Activated CD8-positive, alpha-beta T cell treated with anti-CD3 and anti-CD28 coated beads for 36 hours (primary cell): Measurements from ENCODE around the gene PTPRN2. TPM values are rescaled to one million over a fixed set of nuclear protein-coding genes. Genes with fewer than 3 reads are reported as not detected.

Experiments
- ATAC-seq: fragments of 200-7000 bp; cut with Tn5 transposase; one replicate; pipeline ENCODE4 v1.10.0; 2021; ENCODE audit warnings: mild to moderate bottlenecking, moderate library complexity
- CTCF ChIA-PET: fragments of 350-600 bp; sonication (Branson Sonifier 250); formaldehyde crosslinking; loops from one replicate; lab custom pipeline; 2021; ENCODE audit warnings: antibody characterized with exemption; lab: Charles Lee
- POLR2A ChIA-PET: fragments of 350-600 bp; sonication (Branson Sonifier 250); formaldehyde crosslinking; loops from one replicate; lab custom pipeline; 2021; ENCODE audit warnings: antibody characterized with exemption; lab: Charles Lee
- DNase-seq: peaks from one replicate; pipeline ENCODE4 v3.0.0-alpha.2; 2020
- H3K27ac Mint-ChIP-seq: one replicate; pipeline ENCODE4 v1.8.0; 2021; ENCODE audit warnings: mild to moderate bottlenecking, mixed read lengths
- H3K27me3 Mint-ChIP-seq: one replicate; pipeline ENCODE4 v1.8.0; 2021; ENCODE audit warnings: mixed read lengths
- H3K36me3 Mint-ChIP-seq: one replicate; pipeline ENCODE4 v1.8.0; 2021; ENCODE audit warnings: low read depth, mixed read lengths
- H3K4me1 Mint-ChIP-seq: one replicate; pipeline ENCODE4 v1.8.0; 2021; ENCODE audit warnings: low read depth, mixed read lengths
- H3K4me3 Mint-ChIP-seq: one replicate; pipeline ENCODE4 v1.8.0; 2021; ENCODE audit warnings: mild to moderate bottlenecking, moderate library complexity, mixed read lengths
- H3K9me3 Mint-ChIP-seq: one replicate; pipeline ENCODE4 v1.8.0; 2021; ENCODE audit warnings: mixed read lengths
- CTCF ChIP-seq: fragments of 200-600 bp; IDR thresholded peaks from one replicate; pipeline ENCODE4 v1.8.0; 2022; ENCODE audit warnings: antibody characterized with exemption, mild to moderate bottlenecking
- intact Hi-C: fragments of 100-400 bp; cut with micrococcal nuclease; formaldehyde crosslinking; loops from one replicate; pipeline ENCODE4 v1.10.0; 2022
- total RNA-seq, 2 experiments: library from RNA; stranded (reverse); gene quantifications; one replicate each; pipeline ENCODE4 v1.2.3, GENCODE V29; 2021

Gene PTPRN2
- total RNA-seq, 2 experiments from 2014 or later: 0.49 to 0.65 TPM

- peaks cover 2% of the 10 kb centered on the region for H3K27me3 Mint-ChIP-seq
- intact Hi-C loops: no loop called here
- TF ChIP-seq CTCF: no peak
- H3K9me3 Mint-ChIP-seq: no peaks in the 10 kb centered on the region
- DNase-seq (no peak), ATAC-seq (no peak)
- no peaks in the 10 kb centered on the region for H3K36me3 Mint-ChIP-seq
- ChIA-PET POLR2A (no interaction called here), CTCF (no interaction called here)
- H3K27ac Mint-ChIP-seq: no peak overlapping the region
- no peak overlapping the region for H3K4me3 Mint-ChIP-seq
- no peaks in the 10 kb centered on the region for H3K4me1 Mint-ChIP-seq
These were observed 66.8 kb downstream of the PTPRN2 start for GRCh38 chr7:158520825-158521224.

- ChIA-PET POLR2A (no interaction called here), CTCF (no interaction called here)
- TF ChIP-seq CTCF: no peak
These were observed 67.9 kb downstream of the PTPRN2 start for GRCh38 chr7:158519633-158520174.

GRCh38 chr7:158518980-158519632 lies 68.5 kb downstream of the PTPRN2 start:
- intact Hi-C loops: no loop called here
- Mint-ChIP-seq H3K9me3 (no peaks in the 10 kb centered on the region), H3K27ac (no peak overlapping the region), H3K4me1 (no peaks in the 10 kb centered on the region), H3K36me3 (no peaks in the 10 kb centered on the region), H3K27me3 (peaks cover 2% of the 10 kb centered on the region), H3K4me3 (no peak overlapping the region)
- no peak for TF ChIP-seq CTCF
- DNase-seq (no peak), ATAC-seq (no peak)
- CTCF ChIA-PET: no interaction called here
- POLR2A ChIA-PET: no interaction called here

More at GRCh38 chr7:158519633-158520174, 67.9 kb downstream of the PTPRN2 start:
- intact Hi-C loops: no loop called here
- ATAC-seq (no peak), DNase-seq (no peak)
- Mint-ChIP-seq H3K36me3 (no peaks in the 10 kb centered on the region), H3K9me3 (no peaks in the 10 kb centered on the region), H3K4me3 (no peak overlapping the region), H3K27me3 (peaks cover 2% of the 10 kb centered on the region), H3K4me1 (no peaks in the 10 kb centered on the region), H3K27ac (no peak overlapping the region)

- Mint-ChIP-seq H3K36me3 (no peaks in the 10 kb centered on the region), H3K9me3 (peaks cover 3% of the 10 kb centered on the region), H3K4me1 (no peaks in the 10 kb centered on the region), H3K4me3 (no peak overlapping the region), H3K27ac (no peak overlapping the region), H3K27me3 (peaks cover 2% of the 10 kb centered on the region)
- POLR2A ChIA-PET: no interaction called here
- no peak for ATAC-seq
- intact Hi-C loops: no loop called here
- DNase-seq: no peak
- CTCF ChIA-PET: no interaction called here
- no peak for TF ChIP-seq CTCF
These were observed 70.1 kb downstream of the PTPRN2 start for GRCh38 chr7:158517571-158517970.

GRCh38 chr7:158517072-158517471 lies 70.6 kb downstream of the PTPRN2 start:
- CTCF ChIA-PET: no interaction called here
- Mint-ChIP-seq H3K4me3 (no peak overlapping the region), H3K27me3 (peaks cover 2% of the 10 kb centered on the region), H3K9me3 (peaks cover 7% of the 10 kb centered on the region), H3K27ac (no peak overlapping the region), H3K4me1 (no peaks in the 10 kb centered on the region), H3K36me3 (no peaks in the 10 kb centered on the region)
- no peak for TF ChIP-seq CTCF
- DNase-seq (no peak), ATAC-seq (no peak)
- intact Hi-C loops: no loop called here
- POLR2A ChIA-PET: no interaction called here
